Endodermal cell (in vitro differentiated cells): ENCODE results near the gene CAPN3. TPM values are rescaled to one million over a fixed set of nuclear protein-coding genes. Genes with fewer than 3 reads are reported as not detected.

Experiments
- DNase-seq: peaks from one replicate; pipeline ENCODE4 v3.0.0-alpha.2; 2017
- H3K27ac ChIP-seq: 2 replicates; pipeline ENCODE4 v1.5.1; 2013; ENCODE audit warnings: mild to moderate bottlenecking, low read depth, low read length, moderate library complexity
- H3K27me3 ChIP-seq: 2 replicates; pipeline ENCODE4 v1.6.1; 2013; ENCODE audit warnings: mild to moderate bottlenecking, low read length, moderate library complexity; ENCODE audit not compliant: insufficient read depth, control insufficient read depth, poor library complexity, severe bottlenecking
- H3K36me3 ChIP-seq: 2 replicates; pipeline ENCODE4 v1.7.0; 2013; ENCODE audit warnings: mild to moderate bottlenecking, low read length, moderate library complexity; ENCODE audit not compliant: control insufficient read depth, insufficient read depth
- H3K4me1 ChIP-seq: one replicate; pipeline ENCODE4 v1.7.0; 2013; ENCODE audit warnings: low read length; ENCODE audit not compliant: control insufficient read depth, insufficient read depth
- H3K4me3 ChIP-seq: 2 replicates; pipeline ENCODE4 v1.5.1; 2013; ENCODE audit warnings: mild to moderate bottlenecking, low read length, moderate library complexity
- H3K9ac ChIP-seq: 2 replicates; pipeline ENCODE4 v1.6.1; 2013; ENCODE audit warnings: mild to moderate bottlenecking, low read length, moderate library complexity; ENCODE audit not compliant: poor library complexity, severe bottlenecking; ENCODE audit errors: extremely low read depth
- H3K9me3 ChIP-seq: 2 replicates; pipeline ENCODE4 v1.6.1; 2013; ENCODE audit warnings: mild to moderate bottlenecking, low read length, moderate library complexity; ENCODE audit not compliant: control insufficient read depth
- H3K27ac Mint-ChIP-seq: 2 replicates; pipeline ENCODE4 v1.8.0; 2020; ENCODE audit warnings: mixed read lengths
- H3K27me3 Mint-ChIP-seq: 2 replicates; pipeline ENCODE4 v1.8.0; 2021; ENCODE audit warnings: mild to moderate bottlenecking, mixed read lengths; ENCODE audit not compliant: insufficient read depth
- H3K36me3 Mint-ChIP-seq: 2 replicates; pipeline ENCODE4 v1.8.0; 2020; ENCODE audit warnings: low read depth, mixed read lengths
- H3K4me1 Mint-ChIP-seq: 2 replicates; pipeline ENCODE4 v1.8.0; 2020; ENCODE audit warnings: mixed read lengths
- H3K4me3 Mint-ChIP-seq: 2 replicates; pipeline ENCODE4 v1.8.0; 2020; ENCODE audit warnings: mild to moderate bottlenecking, moderate library complexity, mixed read lengths
- H3K9me3 Mint-ChIP-seq: 2 replicates; pipeline ENCODE4 v1.8.0; 2020; ENCODE audit warnings: mild to moderate bottlenecking, mixed read lengths
- WGBS, 2 experiments: methylation state at CpG; one replicate each; pipeline versions ENCODE4 v1.1.5 to v1.1.7; 2013; ENCODE audit warnings: missing lambda C conversion rate in 2 of 2, mixed read lengths in 1 of 2; ENCODE audit not compliant: insufficient coverage in 1 of 2, insufficient read length in 1 of 2; 5-methylcytosine and 5-hydroxymethylcytosine counted together
- total RNA-seq, 2 donors: library from RNA; stranded (reverse); fragmentation: NEBNext Ultra II Directional in 1 of 2; extraction: Animal tissue kit (Norgen Biotek cat#: 25700) in 1 of 2; gene quantifications; 2 replicates in 1 of 2; 3 replicates in 1 of 2; pipeline ENCODE4 v1.2.1, GENCODE V29; 2021
- TF ChIP-seq, protein P1 (sequence below): fragments of 200-600 bp; sonication (generic); conservative IDR thresholded peaks from 2 replicates; pipeline ENCODE4 v1.5.0; 2021; ENCODE audit warnings: antibody characterized with exemption, mild to moderate bottlenecking

The CAPN3 gene
- total RNA-seq, 2 donors from 2014 or later: 0.77 to 1.5 TPM

DNA sequence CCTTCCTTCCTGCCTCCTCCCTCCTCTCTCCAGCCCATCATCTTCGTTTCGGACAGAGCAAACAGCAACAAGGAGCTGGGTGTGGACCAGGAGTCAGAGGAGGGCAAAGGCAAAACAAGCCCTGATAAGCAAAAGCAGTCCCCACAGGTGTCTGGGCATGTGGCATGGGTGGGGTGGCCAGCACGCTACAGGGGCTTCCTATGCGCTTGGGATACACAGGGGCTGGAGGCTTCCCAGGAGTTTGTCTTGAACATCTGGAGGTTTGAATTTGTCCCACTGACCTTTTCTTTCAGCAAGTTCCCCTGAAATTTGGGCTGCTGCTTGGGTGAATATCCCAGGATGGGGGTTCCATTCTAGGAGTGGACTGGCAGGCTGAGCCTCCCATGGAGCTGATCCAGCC is 48.9 kb downstream of the CAPN3 start:
- 94 to 100% methylated on average over 2 to 4 of the region's 4 CpGs for WGBS, 2 experiments
- Histone ChIP-seq H3K9me3 (no peaks in the 10 kb centered on the region), H3K27me3 (no peaks in the 10 kb centered on the region), H3K4me1 (no peaks in the 10 kb centered on the region), H3K9ac (no peak overlapping the region), H3K36me3 (peaks cover 11% of the 10 kb centered on the region), H3K27ac (no peak overlapping the region), H3K4me3 (no peak overlapping the region)
- H3K4me1 Mint-ChIP-seq: no peaks in the 10 kb centered on the region
- no peak for DNase-seq
- no peaks in the 10 kb centered on the region for H3K27me3 Mint-ChIP-seq
- TF ChIP-seq, protein P1, sequence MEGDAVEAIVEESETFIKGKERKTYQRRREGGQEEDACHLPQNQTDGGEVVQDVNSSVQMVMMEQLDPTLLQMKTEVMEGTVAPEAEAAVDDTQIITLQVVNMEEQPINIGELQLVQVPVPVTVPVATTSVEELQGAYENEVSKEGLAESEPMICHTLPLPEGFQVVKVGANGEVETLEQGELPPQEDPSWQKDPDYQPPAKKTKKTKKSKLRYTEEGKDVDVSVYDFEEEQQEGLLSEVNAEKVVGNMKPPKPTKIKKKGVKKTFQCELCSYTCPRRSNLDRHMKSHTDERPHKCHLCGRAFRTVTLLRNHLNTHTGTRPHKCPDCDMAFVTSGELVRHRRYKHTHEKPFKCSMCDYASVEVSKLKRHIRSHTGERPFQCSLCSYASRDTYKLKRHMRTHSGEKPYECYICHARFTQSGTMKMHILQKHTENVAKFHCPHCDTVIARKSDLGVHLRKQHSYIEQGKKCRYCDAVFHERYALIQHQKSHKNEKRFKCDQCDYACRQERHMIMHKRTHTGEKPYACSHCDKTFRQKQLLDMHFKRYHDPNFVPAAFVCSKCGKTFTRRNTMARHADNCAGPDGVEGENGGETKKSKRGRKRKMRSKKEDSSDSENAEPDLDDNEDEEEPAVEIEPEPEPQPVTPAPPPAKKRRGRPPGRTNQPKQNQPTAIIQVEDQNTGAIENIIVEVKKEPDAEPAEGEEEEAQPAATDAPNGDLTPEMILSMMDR: no peak
- no peak overlapping the region for H3K27ac Mint-ChIP-seq
- H3K36me3 Mint-ChIP-seq: peaks cover 13% of the 10 kb centered on the region
- H3K9me3 Mint-ChIP-seq: no peaks in the 10 kb centered on the region
- H3K4me3 Mint-ChIP-seq: no peak overlapping the region

DNA sequence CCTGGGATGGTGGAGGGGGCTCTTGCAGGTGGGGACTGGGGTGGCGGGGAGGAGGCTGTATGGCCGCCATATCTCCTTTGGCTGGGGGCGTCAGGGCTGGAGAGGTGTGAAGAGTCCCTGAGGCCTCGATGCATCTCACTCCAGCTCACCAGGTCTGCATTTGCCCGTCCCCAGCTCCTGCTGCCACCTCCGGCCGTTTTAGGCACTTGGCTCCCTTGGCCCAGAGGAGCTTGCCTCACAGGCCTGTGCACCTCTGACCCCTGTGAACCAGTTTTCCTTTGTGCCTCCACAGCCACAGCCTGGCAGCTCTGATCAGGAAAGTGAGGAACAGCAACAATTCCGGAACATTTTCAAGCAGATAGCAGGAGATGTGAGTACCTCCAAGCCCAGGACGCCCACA is 49.7 kb downstream of the CAPN3 start:
- DNase-seq: no peak
- Mint-ChIP-seq H3K9me3 (no peaks in the 10 kb centered on the region), H3K27me3 (no peaks in the 10 kb centered on the region), H3K36me3 (peaks cover 17% of the 10 kb centered on the region), H3K4me3 (no peak overlapping the region), H3K27ac (no peak overlapping the region), H3K4me1 (no peaks in the 10 kb centered on the region)
- Histone ChIP-seq H3K4me1 (no peaks in the 10 kb centered on the region), H3K9me3 (no peaks in the 10 kb centered on the region), H3K36me3 (peaks cover 14% of the 10 kb centered on the region), H3K9ac (no peak overlapping the region), H3K27ac (no peak overlapping the region), H3K4me3 (no peak overlapping the region), H3K27me3 (no peaks in the 10 kb centered on the region)
- TF ChIP-seq, protein P1: no peak
- 89 to 93% methylated on average over 3 to 9 of the region's 9 CpGs for whole genome bisulfite sequencing, 2 experiments

DNA sequence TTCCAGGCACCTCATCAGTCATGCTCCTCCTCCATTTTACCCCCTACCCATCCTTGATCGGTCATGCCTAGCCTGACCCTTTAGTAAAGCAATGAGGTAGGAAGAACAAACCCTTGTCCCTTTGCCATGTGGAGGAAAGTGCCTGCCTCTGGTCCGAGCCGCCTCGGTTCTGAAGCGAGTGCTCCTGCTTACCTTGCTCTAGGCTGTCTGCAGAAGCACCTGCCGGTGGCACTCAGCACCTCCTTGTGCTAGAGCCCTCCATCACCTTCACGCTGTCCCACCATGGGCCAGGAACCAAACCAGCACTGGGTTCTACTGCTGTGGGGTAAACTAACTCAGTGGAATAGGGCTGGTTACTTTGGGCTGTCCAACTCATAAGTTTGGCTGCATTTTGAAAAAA is 52.6 kb downstream of the CAPN3 start:
- Histone ChIP-seq H3K27ac (no peak overlapping the region), H3K36me3 (peaks cover 28% of the 10 kb centered on the region), H3K4me1 (no peaks in the 10 kb centered on the region), H3K9ac (no peak overlapping the region), H3K9me3 (no peaks in the 10 kb centered on the region), H3K27me3 (no peaks in the 10 kb centered on the region), H3K4me3 (no peak overlapping the region)
- Mint-ChIP-seq H3K9me3 (no peaks in the 10 kb centered on the region), H3K4me3 (no peak overlapping the region), H3K4me1 (no peaks in the 10 kb centered on the region), H3K27ac (no peak overlapping the region), H3K27me3 (no peaks in the 10 kb centered on the region), H3K36me3 (peaks cover 40% of the 10 kb centered on the region)
- DNase-seq: no peak
- TF ChIP-seq, protein P1: no peak
- WGBS, 2 experiments: 99 to 100% methylated on average over 7 of the region's 7 CpGs
